ENCODE results near the gene DEPDC5. TPM values are rescaled to one million over a fixed set of nuclear protein-coding genes. Genes with fewer than 3 reads are reported as not detected.

The DEPDC5 gene
- total RNA-seq, 2 experiments from 2014 or later = 43.0 to 77.1 TPM

DNA sequence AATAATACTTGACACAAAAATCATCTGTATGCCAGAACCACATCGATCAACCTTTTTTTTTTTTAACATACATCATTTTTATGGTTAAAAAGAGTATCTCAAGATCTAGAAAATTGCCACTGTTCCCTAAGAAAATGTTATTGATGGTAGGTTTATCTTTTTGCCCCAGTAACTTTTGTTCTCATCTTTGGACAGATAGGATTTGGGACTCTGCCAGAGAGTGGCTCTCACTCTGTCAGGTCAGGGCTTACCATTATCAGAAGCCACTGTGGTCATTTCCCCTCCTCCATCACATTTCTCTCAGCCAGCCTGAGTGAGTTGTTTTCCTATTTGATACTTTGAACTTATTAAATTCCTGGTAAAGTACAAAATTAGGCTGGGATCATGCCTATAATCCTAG lies 142.7 kb downstream of the DEPDC5 start:
- Histone ChIP-seq H2AFZ (ENCODE audit: low read length) (no peak overlapping the region), H4K20me1 (ENCODE audit: insufficient read depth, low read length) (no peaks in the 10 kb centered on the region), H3K4me2 (ENCODE audit: low read length) (no peak overlapping the region), H3K9me3 (ENCODE audit: low read length) (no peaks in the 10 kb centered on the region), H3K27ac (ENCODE audit: low read depth, low read length, poor library complexity, severe bottlenecking) (no peak overlapping the region), H3K36me3 (ENCODE audit: insufficient read depth, low read length) (peaks cover 76% of the 10 kb centered on the region), H3K4me1 (ENCODE audit: insufficient read depth, low read length, poor library complexity, severe bottlenecking) (no peaks in the 10 kb centered on the region), H3K79me2 (ENCODE audit: insufficient read depth, low read depth, low read length) (no peaks in the 10 kb centered on the region), H3K9me2 (ENCODE audit: insufficient read depth, low read length) (no peaks in the 10 kb centered on the region), H3K4me3 (ENCODE audit: low read depth, low read length, poor library complexity, severe bottlenecking) (no peak overlapping the region)
- POLR2A ChIA-PET = interaction anchor here (0.6 kb wide), 1 partner anchor 14 kb away, joined by 3 read pairs; no protein-coding TSS in a partner anchor
- CTCF ChIA-PET (ENCODE audit: unreplicated experiment) = no interaction called here
- BruUV-seq (replicated peaks) = no TSS peak
- intact Hi-C loops (cut with micrococcal nuclease; ENCODE audit: unreplicated experiment) = no loop called here
- no peak for DNase-seq (ENCODE audit: low spot score)
- TF ChIP-seq, protein P1, sequence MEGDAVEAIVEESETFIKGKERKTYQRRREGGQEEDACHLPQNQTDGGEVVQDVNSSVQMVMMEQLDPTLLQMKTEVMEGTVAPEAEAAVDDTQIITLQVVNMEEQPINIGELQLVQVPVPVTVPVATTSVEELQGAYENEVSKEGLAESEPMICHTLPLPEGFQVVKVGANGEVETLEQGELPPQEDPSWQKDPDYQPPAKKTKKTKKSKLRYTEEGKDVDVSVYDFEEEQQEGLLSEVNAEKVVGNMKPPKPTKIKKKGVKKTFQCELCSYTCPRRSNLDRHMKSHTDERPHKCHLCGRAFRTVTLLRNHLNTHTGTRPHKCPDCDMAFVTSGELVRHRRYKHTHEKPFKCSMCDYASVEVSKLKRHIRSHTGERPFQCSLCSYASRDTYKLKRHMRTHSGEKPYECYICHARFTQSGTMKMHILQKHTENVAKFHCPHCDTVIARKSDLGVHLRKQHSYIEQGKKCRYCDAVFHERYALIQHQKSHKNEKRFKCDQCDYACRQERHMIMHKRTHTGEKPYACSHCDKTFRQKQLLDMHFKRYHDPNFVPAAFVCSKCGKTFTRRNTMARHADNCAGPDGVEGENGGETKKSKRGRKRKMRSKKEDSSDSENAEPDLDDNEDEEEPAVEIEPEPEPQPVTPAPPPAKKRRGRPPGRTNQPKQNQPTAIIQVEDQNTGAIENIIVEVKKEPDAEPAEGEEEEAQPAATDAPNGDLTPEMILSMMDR (conservative IDR thresholded peaks at IDR 0.05; ENCODE audit: low read length) = no peak
- no peak for TF ChIP-seq EZH2phosphoT487 (IDR thresholded peaks at IDR 0.05; ENCODE audit: borderline replicate concordance, low read depth, low read length)

DNA sequence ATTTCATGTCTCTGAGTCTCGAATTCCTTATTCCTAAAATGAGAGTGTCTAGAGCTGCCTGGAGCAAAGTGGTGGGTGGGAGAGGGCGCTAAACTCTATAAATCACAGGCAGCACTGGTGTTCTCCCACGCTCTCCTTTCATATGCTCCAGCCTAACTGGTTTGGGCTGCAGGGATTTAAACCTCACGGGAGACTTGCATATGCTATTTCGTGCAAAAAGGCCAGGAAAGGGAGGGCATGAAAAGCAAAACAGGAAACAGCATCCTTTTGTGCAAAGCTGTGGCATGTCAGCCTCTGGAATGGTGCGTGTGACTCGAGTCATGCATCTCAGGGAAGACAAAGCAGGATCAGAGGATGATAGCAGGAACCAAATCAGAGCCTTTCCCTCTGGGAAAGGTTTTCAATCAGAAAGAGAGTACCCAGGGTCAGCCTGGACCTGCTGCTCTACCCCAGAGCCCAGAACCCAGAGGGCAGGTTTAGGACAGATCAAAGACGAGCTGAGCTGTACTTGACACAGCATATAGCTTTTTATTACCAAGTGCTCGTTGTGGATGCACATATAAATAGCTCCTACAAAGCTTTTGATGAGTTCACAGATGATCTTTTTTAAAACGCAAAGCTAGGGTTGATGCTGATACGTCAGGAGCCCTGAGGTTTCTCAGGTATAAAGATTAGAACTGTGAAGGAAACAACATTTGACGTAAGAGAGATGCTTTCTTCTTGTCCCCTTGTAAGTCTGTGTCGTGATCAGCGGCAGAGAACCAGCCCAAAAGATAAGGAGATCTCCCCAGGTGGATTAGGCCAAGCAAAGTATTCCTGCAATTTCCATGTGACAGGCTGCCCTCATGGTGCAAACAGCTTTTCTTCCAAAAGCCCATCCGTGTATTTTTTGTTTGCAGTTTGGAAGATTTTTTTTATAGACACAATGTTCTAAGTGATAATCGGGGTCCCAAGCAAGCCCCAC lies 144.3 kb downstream of the DEPDC5 start:
- H4K20me1 ChIP-seq (ENCODE audit: insufficient read depth, low read length) = no peaks in the 10 kb centered on the region
- H3K36me3 ChIP-seq (ENCODE audit: insufficient read depth, low read length) = peaks cover 81% of the 10 kb centered on the region
- no peaks in the 10 kb centered on the region for H3K4me1 ChIP-seq (ENCODE audit: insufficient read depth, low read length, poor library complexity, severe bottlenecking)
- BruUV-seq (replicated peaks) = no TSS peak
- intact Hi-C loops (cut with micrococcal nuclease; ENCODE audit: unreplicated experiment) = no loop called here
- no peaks in the 10 kb centered on the region for H3K9me3 ChIP-seq (ENCODE audit: low read length)
- POLR2A ChIA-PET = interaction anchor here (1.0 kb wide), 1 partner anchor 52 kb away, joined by 5 read pairs; no protein-coding TSS in a partner anchor
- CTCF ChIA-PET (ENCODE audit: unreplicated experiment) = interaction anchor here (0.6 kb wide), 1 partner anchor 76 kb away, joined by 3 read pairs; no protein-coding TSS in a partner anchor
- no peak overlapping the region for H2AFZ ChIP-seq (ENCODE audit: low read length)
- no peaks in the 10 kb centered on the region for H3K79me2 ChIP-seq (ENCODE audit: insufficient read depth, low read depth, low read length)
- no peaks in the 10 kb centered on the region for H3K9me2 ChIP-seq (ENCODE audit: insufficient read depth, low read length)
- no peak overlapping the region for H3K4me2 ChIP-seq (ENCODE audit: low read length)
- DNase-seq (ENCODE audit: low spot score) = no peak
- H3K27ac ChIP-seq (ENCODE audit: low read depth, low read length, poor library complexity, severe bottlenecking) = no peak overlapping the region
- no peak overlapping the region for H3K4me3 ChIP-seq (ENCODE audit: low read depth, low read length, poor library complexity, severe bottlenecking)
- no peak for TF ChIP-seq EZH2phosphoT487 (IDR thresholded peaks at IDR 0.05; ENCODE audit: borderline replicate concordance, low read depth, low read length)
- TF ChIP-seq, protein P1 (conservative IDR thresholded peaks at IDR 0.05; ENCODE audit: low read length) = no peak

DNA sequence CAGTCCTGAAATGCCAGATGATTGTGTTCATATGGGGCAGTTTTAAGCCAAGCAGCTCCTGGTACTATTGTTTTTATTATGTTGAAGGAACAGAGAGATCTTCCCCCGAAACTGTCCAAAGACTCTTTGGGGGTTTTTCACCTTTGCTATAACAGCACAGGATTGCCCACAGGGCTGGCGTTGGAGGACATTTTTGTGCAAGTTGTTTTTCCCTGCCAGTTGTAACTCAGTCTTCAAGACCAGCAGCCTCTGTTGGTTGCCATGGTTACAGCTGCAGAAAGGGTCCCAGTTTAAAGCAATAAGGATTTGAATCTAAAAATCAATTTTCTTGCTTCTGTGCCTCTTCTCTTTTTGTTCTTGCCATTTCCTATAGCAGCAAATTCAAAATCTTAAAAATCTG lies 145.1 kb downstream of the DEPDC5 start:
- Histone ChIP-seq H3K36me3 (ENCODE audit: insufficient read depth, low read length) (peaks cover 77% of the 10 kb centered on the region), H3K4me3 (ENCODE audit: low read depth, low read length, poor library complexity, severe bottlenecking) (no peak overlapping the region), H3K79me2 (ENCODE audit: insufficient read depth, low read depth, low read length) (no peaks in the 10 kb centered on the region), H3K9me2 (ENCODE audit: insufficient read depth, low read length) (no peaks in the 10 kb centered on the region), H3K4me2 (ENCODE audit: low read length) (no peak overlapping the region), H3K27ac (ENCODE audit: low read depth, low read length, poor library complexity, severe bottlenecking) (no peak overlapping the region), H3K9me3 (ENCODE audit: low read length) (no peaks in the 10 kb centered on the region), H4K20me1 (ENCODE audit: insufficient read depth, low read length) (no peaks in the 10 kb centered on the region), H2AFZ (ENCODE audit: low read length) (no peak overlapping the region), H3K4me1 (ENCODE audit: insufficient read depth, low read length, poor library complexity, severe bottlenecking) (no peaks in the 10 kb centered on the region)
- intact Hi-C loops (cut with micrococcal nuclease; ENCODE audit: unreplicated experiment) = no loop called here
- no TSS peak for BruUV-seq (replicated peaks)
- TF ChIP-seq, protein P1 (conservative IDR thresholded peaks at IDR 0.05; ENCODE audit: low read length) = no peak
- TF ChIP-seq EZH2phosphoT487 (IDR thresholded peaks at IDR 0.05; ENCODE audit: borderline replicate concordance, low read depth, low read length) = no peak
- ChIA-PET POLR2A (interaction anchor here (1.0 kb wide), 1 partner anchor 51 kb away, joined by 5 read pairs; no protein-coding TSS in a partner anchor), CTCF (ENCODE audit: unreplicated experiment) (no interaction called here)
- no peak for DNase-seq (ENCODE audit: low spot score)
